H1 (cell line): ENCODE measurements around the gene NOX5. TPM values are rescaled to one million over a fixed set of nuclear protein-coding genes. Genes with fewer than 3 reads are reported as not detected.

ENCODE experiments used
- CTCF ChIA-PET: fragments of 300-600 bp; sonication (Branson Sonifier 250); formaldehyde crosslinking; loops from one replicate; lab custom pipeline; 2021; ENCODE audit not compliant: partially characterized antibody; lab: Charles Lee
- POLR2A ChIA-PET: fragments of 300-600 bp; sonication (Branson Sonifier 250); formaldehyde crosslinking; loops from one replicate; lab custom pipeline; 2021; ENCODE audit warnings: inconsistent platforms; ENCODE audit not compliant: partially characterized antibody; lab: Charles Lee
- DNase-seq, 2 experiments: peaks; one replicate each; pipeline versions ENCODE4 v3.0.0 to v3.0.0-alpha.2; 2010 to 2022; ENCODE audit warnings: low spot score in 2 of 2, low read depth in 1 of 2, mixed read lengths in 1 of 2
- FAIRE-seq: peaks from 2 replicates; lab custom pipeline; 2011; peaks lifted over from hg19 to GRCh38; lab: Jason Lieb, UNC
- H2AFZ ChIP-seq: 2 replicates; pipeline ENCODE4 v1.8.1; 2012; ENCODE audit warnings: low read length, inconsistent platforms
- H2AK5ac ChIP-seq: 2 replicates; pipeline ENCODE4 v1.6.1; 2013; ENCODE audit warnings: low read depth, low read length
- H2BK120ac ChIP-seq: replicated peaks from 2 replicates; pipeline ENCODE3; 2013; ENCODE audit warnings: low read depth, low read length, inconsistent platforms
- H2BK12ac ChIP-seq: 2 replicates; pipeline ENCODE4 v1.6.1; 2013; ENCODE audit warnings: low read depth, low read length
- H2BK15ac ChIP-seq: 2 replicates; pipeline ENCODE4 v1.6.1; 2013; ENCODE audit warnings: low read length
- H2BK20ac ChIP-seq: 2 replicates; pipeline ENCODE4 v1.6.1; 2013; ENCODE audit warnings: low read length
- H2BK5ac ChIP-seq: 2 replicates; pipeline ENCODE4 v1.6.1; 2013; ENCODE audit warnings: low read depth, low read length
- H3K14ac ChIP-seq: 2 replicates; pipeline ENCODE4 v1.6.1; 2013; ENCODE audit warnings: inconsistent platforms; ENCODE audit not compliant: insufficient read length
- H3K18ac ChIP-seq: 2 replicates; pipeline ENCODE4 v1.6.1; 2013; ENCODE audit warnings: low read length; ENCODE audit errors: extremely low read depth
- H3K23ac ChIP-seq: 2 replicates; pipeline ENCODE4 v1.6.1; 2013; ENCODE audit warnings: inconsistent platforms; ENCODE audit not compliant: insufficient read length
- H3K23me2 ChIP-seq: 2 replicates; pipeline ENCODE4 v1.6.1; 2013; ENCODE audit warnings: low read depth, low read length
- H3K27ac ChIP-seq: 2 replicates; pipeline ENCODE4 v1.6.1; 2011; ENCODE audit warnings: low read depth, low read length, inconsistent platforms
- H3K27me3 ChIP-seq, 4 experiments: replicated peaks in 1 of 4; 1 replicate in 1 of 4; 2 replicates in 3 of 4; pipeline versions ENCODE4 v1.6.1 to v1.8.1; 2011 to 2013; ENCODE audit warnings: low read length in 3 of 4, mild to moderate bottlenecking in 3 of 4, inconsistent platforms in 2 of 4, mixed read lengths in 2 of 4, moderate library complexity in 1 of 4; ENCODE audit not compliant: control insufficient read depth in 3 of 4, insufficient read depth in 3 of 4; ENCODE audit errors: extremely low read depth in 1 of 4
- H3K36me3 ChIP-seq, 4 experiments: 2 replicates each; pipeline versions ENCODE4 v1.6.1 to v1.8.1; 2011 to 2013; ENCODE audit warnings: mild to moderate bottlenecking in 4 of 4, low read length in 3 of 4, moderate library complexity in 2 of 4, control low read depth in 1 of 4, inconsistent platforms in 1 of 4; ENCODE audit not compliant: insufficient read depth in 4 of 4, control insufficient read depth in 2 of 4
- H3K4ac ChIP-seq: replicated peaks from 2 replicates; pipeline ENCODE3; 2013; ENCODE audit warnings: low read length, low read depth, mixed read lengths, inconsistent platforms; ENCODE audit not compliant: insufficient read length
- H3K4me1 ChIP-seq, 4 experiments: replicated peaks in 1 of 4; 1 replicate in 1 of 4; 2 replicates in 3 of 4; pipeline versions ENCODE4 v1.6.1 to v1.8.1; 2011 to 2013; ENCODE audit warnings: low read length in 3 of 4, inconsistent platforms in 2 of 4, mixed read lengths in 1 of 4; ENCODE audit not compliant: insufficient read depth in 4 of 4, control insufficient read depth in 3 of 4
- H3K4me2 ChIP-seq, 2 experiments: 2 replicates each; pipeline versions ENCODE4 v1.6.1 to v1.8.1; 2011 to 2013; ENCODE audit warnings: low read depth in 2 of 2, low read length in 2 of 2, control low read depth in 1 of 2, inconsistent platforms in 1 of 2, mild to moderate bottlenecking in 1 of 2; ENCODE audit not compliant: insufficient read depth in 1 of 2
- H3K4me3 ChIP-seq, 4 experiments: fragments of 200-600, 300-600 bp in 1 of 4; sonication (generic), shearing (Covaris generic), sonication (Bioruptor Twin) in 1 of 4; 2 replicates each; pipeline versions ENCODE4 v1.5.1 to v1.8.1; 2011 to 2016; ENCODE audit warnings: low read length in 4 of 4, low read depth in 3 of 4, control low read depth in 2 of 4, inconsistent platforms in 2 of 4, mild to moderate bottlenecking in 2 of 4, mixed read lengths in 1 of 4, moderate library complexity in 1 of 4; ENCODE audit not compliant: insufficient read depth in 2 of 4; ENCODE audit errors: extremely low read depth in 1 of 4
- H3K56ac ChIP-seq: replicated peaks from 2 replicates; pipeline ENCODE3; 2013; ENCODE audit warnings: low read depth, mild to moderate bottlenecking, mixed read lengths, low read length, inconsistent platforms; ENCODE audit not compliant: insufficient read length
- H3K79me1 ChIP-seq: 2 replicates; pipeline ENCODE4 v1.6.1; 2013; ENCODE audit warnings: low read depth, low read length, control low read depth
- H3K79me2 ChIP-seq, 2 experiments: 2 replicates each; pipeline versions ENCODE4 v1.6.1 to v1.8.1; 2012 to 2013; ENCODE audit warnings: low read length in 2 of 2, mild to moderate bottlenecking in 2 of 2, inconsistent platforms in 1 of 2; ENCODE audit not compliant: insufficient read depth in 2 of 2, control insufficient read depth in 1 of 2
- H3K9ac ChIP-seq, 4 experiments: replicated peaks in 1 of 4; 1 replicate in 1 of 4; 2 replicates in 3 of 4; pipeline versions ENCODE4 v1.6.1 to v1.8.1; 2011 to 2013; ENCODE audit warnings: low read depth in 3 of 4, low read length in 3 of 4, control low read depth in 2 of 4, mild to moderate bottlenecking in 2 of 4, moderate library complexity in 2 of 4, inconsistent platforms in 1 of 4; ENCODE audit errors: extremely low read depth in 1 of 4
- H3K9me3 ChIP-seq, 2 experiments: 2 replicates each; pipeline versions ENCODE4 v1.6.1 to v1.8.1; 2012 to 2013; ENCODE audit warnings: mild to moderate bottlenecking in 2 of 2, moderate library complexity in 2 of 2, control low read depth in 1 of 2, inconsistent platforms in 1 of 2, low read depth in 1 of 2, low read length in 1 of 2, mixed read lengths in 1 of 2; ENCODE audit not compliant: insufficient read depth in 2 of 2
- H4K20me1 ChIP-seq, 2 experiments: replicated peaks in 1 of 2; 2 replicates each; pipeline versions ENCODE3 to v1.8.1; 2011 to 2013; ENCODE audit warnings: inconsistent platforms in 2 of 2, low read length in 2 of 2, mild to moderate bottlenecking in 1 of 2; ENCODE audit not compliant: insufficient read depth in 2 of 2, control insufficient read depth in 1 of 2
- H4K5ac ChIP-seq: 2 replicates; pipeline ENCODE4 v1.6.1; 2013; ENCODE audit warnings: low read length, low read depth, mixed read lengths, inconsistent platforms; ENCODE audit not compliant: insufficient read length
- H4K8ac ChIP-seq: 2 replicates; pipeline ENCODE4 v1.8.0; 2013; ENCODE audit warnings: mild to moderate bottlenecking, moderate library complexity, low read length, inconsistent platforms; ENCODE audit not compliant: insufficient read depth; ENCODE audit errors: extremely low read depth
- H4K91ac ChIP-seq: replicated peaks from 2 replicates; pipeline ENCODE3; 2013; ENCODE audit warnings: low read length, mixed read lengths, inconsistent platforms; ENCODE audit not compliant: insufficient read length
- CBX5 ChIP-seq: fragments of 300-800, 300-1000 bp; sonication (generic); IDR thresholded peaks from 2 replicates; pipeline ENCODE4 v1.7.1; 2016; ENCODE audit warnings: antibody characterized with exemption, low read length, low read depth
- CREB1 ChIP-seq: IDR thresholded peaks from 2 replicates; pipeline ENCODE4 v1.6.1; 2012; ENCODE audit warnings: inconsistent platforms
- GTF2F1 ChIP-seq: IDR thresholded peaks from 2 replicates; pipeline ENCODE4 v1.6.1; 2012; ENCODE audit warnings: low read depth, low read length, improper control_type of control experiment, borderline replicate concordance
- SIN3A ChIP-seq, 2 experiments: IDR thresholded peaks in 1 of 2; conservative IDR thresholded peaks in 1 of 2; 2 replicates each; pipeline ENCODE4 v1.6.1; 2011 to 2012; ENCODE audit warnings: low read length in 2 of 2, improper control_type of control experiment in 1 of 2, low read depth in 1 of 2, mild to moderate bottlenecking in 1 of 2
- ZNF274 ChIP-seq: IDR thresholded peaks from 2 replicates; pipeline ENCODE4 v1.7.0; 2012; ENCODE audit warnings: low read length, borderline replicate concordance; ENCODE audit errors: extremely low read depth
- WGBS, 2 experiments: shearing (Covaris generic) in 1 of 2; methylation state at CpG; one replicate each; pipeline versions ENCODE4 v1.1.6 to v1.1.7; 2013 to 2015; ENCODE audit warnings: low lambda C conversion rate in 2 of 2, mixed read lengths in 2 of 2, inconsistent platforms in 1 of 2, low coverage in 1 of 2, missing lambda C conversion rate in 1 of 2; ENCODE audit not compliant: insufficient replicate concordance in 2 of 2, insufficient coverage in 1 of 2, insufficient read length in 1 of 2; ENCODE audit errors: extremely low coverage in 1 of 2, missing lambda C conversion rate in 1 of 2; 5-methylcytosine and 5-hydroxymethylcytosine counted together
- polyA plus RNA-seq, 7 experiments: library from polyadenylated mRNA; depleted of rRNA in 3 of 7; stranded (reverse) in 5 of 7; unstranded in 2 of 7; fragments of >200 nt in 5 of 7; fragments of 200-250 nt in 2 of 7; gene quantifications; 1 replicate in 5 of 7; 2 replicates in 1 of 7; 4 replicates in 1 of 7; pipeline versions ENCODE4 v1.2.1 to v1.2.3, GENCODE V29; 2011 to 2013; ENCODE audit warnings: missing spikeins in 2 of 7, mixed read lengths in 2 of 7
- total RNA-seq: library from RNA; stranded (reverse); fragmentation: NEBNext Ultra II Directional; extraction: Animal tissue kit (Norgen Biotek cat#: 25700); gene quantifications from 2 replicates; pipeline ENCODE4 v1.2.1, GENCODE V29; 2021
- TF ChIP-seq, protein P1 (sequence below): IDR thresholded peaks from 2 replicates; pipeline ENCODE4 v1.6.1; 2012; ENCODE audit warnings: low read length, inconsistent platforms

NOX5 gene
- total and polyA plus RNA-seq, 2 of the 8 experiments (the other 6 are each of a cell fraction or from before 2014, with no cell fraction given): under 0.01 TPM; not detected in 1

DNA sequence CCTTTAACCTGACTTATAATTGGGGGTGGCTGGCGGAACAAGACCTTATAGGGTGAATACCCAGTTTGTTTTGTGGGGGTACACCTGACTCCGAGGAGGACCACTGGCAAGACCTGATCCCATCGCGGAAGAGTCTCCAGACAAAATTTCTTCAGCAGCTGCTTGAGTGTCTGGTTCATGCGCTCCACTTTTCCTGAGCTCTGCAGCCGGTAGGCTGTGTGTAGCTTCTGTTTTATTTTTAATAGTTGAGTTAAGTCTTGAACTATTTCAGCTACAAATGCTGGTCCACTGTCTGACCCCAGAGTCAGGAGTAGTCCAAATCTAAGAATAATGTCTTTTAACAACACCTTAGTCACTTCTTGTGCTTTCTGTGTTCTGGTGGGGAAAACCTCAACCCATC, 21.2 kb upstream of the NOX5 start:
- Histone ChIP-seq H3K4ac (no peak overlapping the region), H3K36me3 (no peaks in the 10 kb centered on the region; a peak in 1 of 8 replicates), H4K8ac (no peak overlapping the region), H3K79me1 (no peaks in the 10 kb centered on the region), H3K9me3 (0 out of 4 replicates have a peak, but pooled peaks cover 2 to 6% of the 10 kb centered on the region in 2 experiments), H4K5ac (no peak overlapping the region), H2BK120ac (no peak overlapping the region), H2AK5ac (no peak overlapping the region), H3K27ac (no peak overlapping the region), H2BK20ac (no peak overlapping the region), H3K79me2 (no peaks in the 10 kb centered on the region), H3K18ac (no peak overlapping the region), H2AFZ (no peak overlapping the region), H4K20me1 (no peaks in the 10 kb centered on the region), H3K9ac (no peak overlapping the region), H2BK12ac (no peak overlapping the region), H3K4me3 (no peak overlapping the region), H4K91ac (no peak overlapping the region), H3K4me2 (no peak overlapping the region), H2BK15ac (no peak overlapping the region), H3K56ac (no peak overlapping the region), H3K23me2 (no peaks in the 10 kb centered on the region), H2BK5ac (no peak overlapping the region), H3K4me1 (peaks cover 5 to 15% (median 10%) of the 10 kb centered on the region in 4 experiments; a peak in 6 of 7 replicates), H3K23ac (no peak overlapping the region), H3K27me3 (0 out of 7 replicates have a peak, but pooled peaks cover 0 to 2% (median 0%) of the 10 kb centered on the region in 4 experiments), H3K14ac (no peak overlapping the region)
- POLR2A ChIA-PET: no interaction called here
- 96% methylated on average over 6 of the region's 6 CpGs; no CpG with 5 or more reads in 1 of the 2 experiments for whole genome bisulfite sequencing, 2 experiments
- TF ChIP-seq CBX5 (no peak), SIN3A (conservative IDR thresholded peaks at IDR 0.05 in 1 of 2, IDR thresholded peaks at IDR 0.05 in 1 of 2; ENCODE audit: low read depth in 1 of 2, low read length in 2 of 2) (no peak), CREB1 (no peak), GTF2F1 (no peak), ZNF274 (no peak)
- TF ChIP-seq, protein P1, sequence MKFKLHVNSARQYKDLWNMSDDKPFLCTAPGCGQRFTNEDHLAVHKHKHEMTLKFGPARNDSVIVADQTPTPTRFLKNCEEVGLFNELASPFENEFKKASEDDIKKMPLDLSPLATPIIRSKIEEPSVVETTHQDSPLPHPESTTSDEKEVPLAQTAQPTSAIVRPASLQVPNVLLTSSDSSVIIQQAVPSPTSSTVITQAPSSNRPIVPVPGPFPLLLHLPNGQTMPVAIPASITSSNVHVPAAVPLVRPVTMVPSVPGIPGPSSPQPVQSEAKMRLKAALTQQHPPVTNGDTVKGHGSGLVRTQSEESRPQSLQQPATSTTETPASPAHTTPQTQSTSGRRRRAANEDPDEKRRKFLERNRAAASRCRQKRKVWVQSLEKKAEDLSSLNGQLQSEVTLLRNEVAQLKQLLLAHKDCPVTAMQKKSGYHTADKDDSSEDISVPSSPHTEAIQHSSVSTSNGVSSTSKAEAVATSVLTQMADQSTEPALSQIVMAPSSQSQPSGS: no peak
- CTCF ChIA-PET: no interaction called here
- DNase-seq (no peak), FAIRE-seq (no peak)
